ENCODE measurements around the gene PRR5L.
"Not testable (repeated sequence)": the region's sequence is repeated elsewhere in the genome, so short reads cannot be mapped to it uniquely, and the experiment has no call there.

The PRR5L gene

DNA sequence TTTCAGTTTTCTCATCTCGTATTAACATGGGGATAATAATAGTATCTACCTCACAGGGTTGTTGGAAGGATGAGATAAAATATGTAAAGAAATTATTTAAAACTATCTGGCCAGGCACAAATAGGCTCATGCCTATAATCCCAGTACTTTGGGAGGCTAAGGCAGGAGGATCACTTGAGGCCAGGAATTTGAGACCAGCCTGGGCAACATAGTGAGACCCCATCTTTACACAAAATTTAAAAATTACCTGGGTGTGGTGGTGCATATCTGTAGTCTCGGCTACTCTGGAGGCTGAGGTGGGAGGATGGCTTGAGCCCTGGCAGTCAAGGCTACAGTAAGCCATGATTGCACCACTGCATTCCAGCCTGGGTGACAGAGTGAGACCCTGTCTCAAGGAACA is 215.0 kb downstream of the PRR5L start:
- DNase-seq = not testable (repeated sequence)

DNA sequence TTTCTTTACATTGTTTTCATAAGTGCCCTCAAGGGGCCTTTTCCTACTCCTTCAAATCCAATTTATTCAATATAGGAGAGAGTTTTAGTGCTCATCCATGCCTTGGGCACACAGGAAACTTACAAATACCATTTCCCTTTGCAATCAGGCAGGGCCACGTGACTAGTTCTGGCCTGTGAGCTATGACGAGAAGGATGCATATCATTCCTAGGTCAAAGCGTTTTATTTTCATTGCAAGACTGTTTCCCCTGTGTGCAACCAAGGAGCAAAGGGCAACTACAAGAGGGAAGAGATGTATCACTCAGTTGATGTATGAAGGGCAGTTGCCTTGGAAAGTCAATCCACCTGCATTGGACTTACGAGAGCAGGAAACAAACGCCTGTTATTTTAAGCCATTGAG is 215.9 kb downstream of the PRR5L start:
- DNase-seq = no peak

DNA sequence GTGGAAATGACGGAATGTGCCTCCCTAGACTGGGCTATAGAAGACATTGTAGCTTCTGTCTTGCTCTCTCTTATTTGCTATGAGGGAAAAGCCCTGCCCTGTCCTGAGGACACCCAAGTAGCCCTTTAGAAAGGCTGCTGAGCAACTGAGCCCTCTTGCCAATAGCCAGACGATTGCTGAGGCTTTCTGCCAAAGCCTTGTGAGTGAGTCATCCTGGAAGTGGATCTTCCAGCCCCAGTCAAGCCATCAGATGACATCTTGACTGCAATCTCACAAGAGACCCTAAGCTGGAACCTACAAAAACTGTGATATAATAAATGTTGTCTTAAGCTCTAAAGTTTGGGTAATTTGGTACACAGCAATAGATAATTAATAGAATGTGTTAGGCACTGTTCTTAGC is 217.9 kb downstream of the PRR5L start:
- no peak for DNase-seq

Data from DMS79 treated with DMSO at 0.1 percent for 48 hours (cell line).